Prostate gland (tissue), 2 donors: Measurements from ENCODE around the gene PTGER3.

Experiments used
- CTCF ChIP-seq, 4 experiments: fragments of 200-600 bp in 2 of 4; fragments of 450-650 bp in 2 of 4; sonication (generic) in 2 of 4; IDR thresholded peaks; 1 replicate in 3 of 4; 2 replicates in 1 of 4; pipeline ENCODE4 v1.5.1; 2016 to 2019; ENCODE audit warnings: antibody characterized with exemption in 4 of 4, mild to moderate bottlenecking in 2 of 4, moderate library complexity in 2 of 4
- POLR2AphosphoS5 ChIP-seq: sonication (generic); formaldehyde crosslinking; IDR thresholded peaks from one replicate; pipeline ENCODE4 v1.6.1; 2017; ENCODE audit warnings: antibody characterized with exemption

- TF ChIP-seq CTCF (IDR thresholded peaks at IDR 0.05) (no peak), POLR2AphosphoS5 (no peak)
These were observed 10.6 kb downstream of the PTGER3 start for GRCh38 chr1:71037066-71037465.
